ENCODE data around the gene IMMP2L. TPM values are rescaled to one million over a fixed set of nuclear protein-coding genes. Genes with fewer than 3 reads are reported as not detected.
A peak's percentile ranks its signal among the peaks of the same experiment; 100 is the strongest.

The IMMP2L gene
- total and polyA plus RNA-seq, 2 donors (not counting 3 experiments of a cell fraction or from before 2014, with no cell fraction given), result 9.9 to 11.8 TPM

- DNase-seq (ENCODE audit: low read depth, low spot score), result peak; percentile 60
- H2AFZ ChIP-seq (ENCODE audit: low read depth, low read length), result peak overlapping the region; percentile 32
- no TSS peak for BruUV-seq (replicated peaks)
- intact Hi-C loops (cut with micrococcal nuclease) (no loop called here), dilution Hi-C loops (cut with MboI; ENCODE audit: extremely low pct_ligation_motif_present, low sequenced_read_pairs) (no loop called here)
- peaks cover 4% of the 10 kb centered on the region for H3K4me1 ChIP-seq (ENCODE audit: control insufficient read depth, extremely low read depth, insufficient read depth, low read length)
- CTCF ChIA-PET, result interaction anchor here (1.5 kb wide), 1 partner anchor 8 kb away, joined by 3 read pairs; no protein-coding TSS in a partner anchor
- no peak overlapping the region for H3K9ac ChIP-seq (replicated peaks; ENCODE audit: extremely low read depth, insufficient read depth, low read length)
- no peak for TF ChIP-seq POLR2AphosphoS5 (IDR thresholded peaks at IDR 0.05; ENCODE audit: insufficient read depth, low read depth, low read length)
- no peak for TF ChIP-seq POLR2A (IDR thresholded peaks at IDR 0.05; ENCODE audit: low read depth, low read length)
- TF ChIP-seq MYC (IDR thresholded peaks at IDR 0.05; ENCODE audit: low read depth, low read length), result no peak
- TF ChIP-seq FOS (IDR thresholded peaks at IDR 0.05; ENCODE audit: borderline replicate concordance, insufficient read depth, low read length), result peak; percentile 27
- TF ChIP-seq GATA2 (IDR thresholded peaks at IDR 0.05; ENCODE audit: insufficient read depth, insufficient read length, low read depth, low read length), result no peak
- TF ChIP-seq MAX (IDR thresholded peaks at IDR 0.05; ENCODE audit: insufficient read depth, insufficient read length), result no peak
- no peak for TF ChIP-seq CTCF (IDR thresholded peaks at IDR 0.05; ENCODE audit: extremely low read depth in 1 of 2, insufficient read depth in 1 of 2, low read depth in 1 of 2, low read length in 2 of 2)
- no peaks in the 10 kb centered on the region for H3K36me3 ChIP-seq (ENCODE audit: control insufficient read depth in 2 of 2, extremely low read depth in 1 of 2, insufficient read depth in 2 of 2, low read length in 2 of 2)
- no peaks in the 10 kb centered on the region for H3K79me2 ChIP-seq (ENCODE audit: control insufficient read depth, insufficient read depth, low read length)
- no peaks in the 10 kb centered on the region for H3K9me1 ChIP-seq (replicated peaks; ENCODE audit: control insufficient read depth, extremely low read depth, insufficient read depth, low read length)
- H4K20me1 ChIP-seq (replicated peaks; ENCODE audit: control insufficient read depth, extremely low read depth, insufficient read depth, low read length), result no peaks in the 10 kb centered on the region
- H3K9me3 ChIP-seq (replicated peaks; ENCODE audit: control insufficient read depth, insufficient read depth, low read length), result no peaks in the 10 kb centered on the region
- no peaks in the 10 kb centered on the region for H3K27me3 ChIP-seq (ENCODE audit: control insufficient read depth in 2 of 2, insufficient read depth in 2 of 2, low read length in 2 of 2)
- POLR2A ChIA-PET, result no interaction called here
- no peak overlapping the region for H3K4me2 ChIP-seq (ENCODE audit: insufficient read depth, low read length)
- no peak overlapping the region for H3K4me3 ChIP-seq (replicated peaks in 1 of 3; ENCODE audit: insufficient read depth in 1 of 3, low read depth in 1 of 3, low read length in 3 of 3)
- peak; percentile 63 for FAIRE-seq
- no peak overlapping the region for H3K27ac ChIP-seq (ENCODE audit: insufficient read depth, low read depth, low read length)
Observed at GRCh38 chr7:111041577-111041976, 520.7 kb downstream of the IMMP2L start.
